Measurements from ENCODE around the gene DAAM2.
A peak's percentile ranks its signal among the peaks of the same experiment; 100 is the strongest.

Gene DAAM2

DNA sequence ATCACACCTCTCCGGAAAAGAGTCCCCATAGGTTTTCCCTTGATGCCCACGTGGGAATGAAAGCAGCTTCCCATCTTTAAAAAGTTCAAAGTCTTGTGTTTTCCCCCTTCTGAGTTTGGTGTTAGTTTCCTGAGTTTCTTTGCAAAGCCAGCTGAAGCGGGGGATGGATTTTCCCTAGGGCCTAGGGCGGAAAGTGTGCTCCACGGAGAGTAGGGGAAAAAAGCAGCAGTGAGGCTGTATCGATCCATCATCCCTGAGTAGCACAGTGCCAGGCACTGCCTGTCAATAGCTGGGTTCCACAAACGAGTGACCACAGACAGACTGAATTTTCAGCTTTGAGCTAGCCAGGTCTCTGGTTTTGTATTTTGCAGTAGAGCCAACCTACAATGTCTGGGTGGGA, 1.3 kb downstream of the DAAM2 start:
- H3K4me3 ChIP-seq (ENCODE audit: low read depth, low read length): peak overlapping the region; percentile 59
- in situ Hi-C loops (cut with HindIII; ENCODE audit: low sequenced_read_pairs): no loop called here
- no peak for TF ChIP-seq CTCF (IDR thresholded peaks at IDR 0.05; ENCODE audit: low read depth, low read length)
- no peak for DNase-seq (ENCODE audit: low read depth, low spot score)

- in situ Hi-C loops (cut with HindIII; ENCODE audit: low sequenced_read_pairs): no loop called here
- TF ChIP-seq CTCF (IDR thresholded peaks at IDR 0.05; ENCODE audit: low read depth, low read length): no peak
- no peak overlapping the region for H3K4me3 ChIP-seq (ENCODE audit: low read depth, low read length)
- DNase-seq (ENCODE audit: low read depth, low spot score): no peak
Measured at GRCh38 chr6:39794231-39794630, 2.1 kb downstream of the DAAM2 start.

- DNase-seq (ENCODE audit: low read depth, low spot score): no peak
- TF ChIP-seq CTCF (IDR thresholded peaks at IDR 0.05; ENCODE audit: low read depth, low read length): no peak
- in situ Hi-C loops (cut with HindIII; ENCODE audit: low sequenced_read_pairs): no loop called here
- H3K4me3 ChIP-seq (ENCODE audit: low read depth, low read length): no peak overlapping the region
Measured at GRCh38 chr6:39797751-39798150, 5.6 kb downstream of the DAAM2 start.

GRCh38 chr6:39800034-39801032, 8.2 kb downstream of the DAAM2 start:
- no peak overlapping the region for H3K4me3 ChIP-seq (ENCODE audit: low read depth, low read length)
- no peak for TF ChIP-seq CTCF (IDR thresholded peaks at IDR 0.05; ENCODE audit: low read depth, low read length)
- no peak for DNase-seq (ENCODE audit: low read depth, low spot score)
- in situ Hi-C loops (cut with HindIII; ENCODE audit: low sequenced_read_pairs): no loop called here

- H3K4me3 ChIP-seq (ENCODE audit: low read depth, low read length): no peak overlapping the region
- peak; percentile 21 for DNase-seq (ENCODE audit: low read depth, low spot score)
- in situ Hi-C loops (cut with HindIII; ENCODE audit: low sequenced_read_pairs): no loop called here
- TF ChIP-seq CTCF (IDR thresholded peaks at IDR 0.05; ENCODE audit: low read depth, low read length): no peak
Measured at GRCh38 chr6:39801456-39802251, 9.5 kb downstream of the DAAM2 start.

GRCh38 chr6:39803872-39804271, 11.7 kb downstream of the DAAM2 start:
- in situ Hi-C loops (cut with HindIII; ENCODE audit: low sequenced_read_pairs): no loop called here
- no peak overlapping the region for H3K4me3 ChIP-seq (ENCODE audit: low read depth, low read length)
- no peak for TF ChIP-seq CTCF (IDR thresholded peaks at IDR 0.05; ENCODE audit: low read depth, low read length)
- no peak for DNase-seq (ENCODE audit: low read depth, low spot score)
